Aortic smooth muscle cell (primary cell): Measurements from ENCODE around the gene HTR1B. TPM values are rescaled to one million over a fixed set of nuclear protein-coding genes. Genes with fewer than 3 reads are reported as not detected.

Source experiments
- total RNA-seq: library from RNA; depleted of rRNA; stranded (reverse); fragments of >200 nt; gene quantifications from 2 replicates; pipeline ENCODE4 v1.2.3, GENCODE V29; 2014

HTR1B gene
- 0.06 and 0.26 TPM in 2 replicates for total RNA-seq

GRCh38 chr6:77463308-77463860 is at the start of gene HTR1B:
HTR1B (minus strand) TSS chr6:77463491; CDS start chr6:77463403, 88 bp downstream.

Other genes with a start within 250 kb of the HTR1B start
- not detected in 2 replicates for gene MEI4, start 189.5 kb upstream of the HTR1B start, total RNA-seq